Spleen (tissue), 11 donors: ENCODE measurements around the gene BRD1. TPM values are rescaled to one million over a fixed set of nuclear protein-coding genes. Genes with fewer than 3 reads are reported as not detected.
A peak's percentile ranks its signal among the peaks of the same experiment; 100 is the strongest.

Experiments used
- DNase-seq: peaks from one replicate; pipeline ENCODE4 v3.0.0-alpha.2; 2020
- H3K27ac ChIP-seq, 8 donors: fragments of 200-600 bp; sonication (generic) in 7 of 8; 1 replicate in 4 of 8; 2 replicates in 4 of 8; pipeline versions ENCODE4 v1.5.0 to v1.8.0; 2016 to 2021; ENCODE audit warnings: inconsistent platforms in 4 of 8, mild to moderate bottlenecking in 4 of 8, moderate library complexity in 1 of 8
- H3K27me3 ChIP-seq, 7 donors: fragments of 200-600 bp; sonication (generic) in 6 of 7; replicated peaks in 1 of 7; 1 replicate in 4 of 7; 2 replicates in 3 of 7; pipeline versions ENCODE4 v1.5.0 to v1.8.0; 2016 to 2021; ENCODE audit warnings: inconsistent platforms in 3 of 7, mild to moderate bottlenecking in 1 of 7
- H3K36me3 ChIP-seq, 6 donors: fragments of 200-600 bp; sonication (generic) in 5 of 6; 1 replicate in 4 of 6; 2 replicates in 2 of 6; pipeline versions ENCODE4 v1.5.0 to v1.8.0; 2016 to 2021; ENCODE audit warnings: inconsistent platforms in 2 of 6
- H3K4me1 ChIP-seq, 6 donors: fragments of 200-600 bp; sonication (generic) in 5 of 6; 1 replicate in 3 of 6; 2 replicates in 3 of 6; pipeline versions ENCODE4 v1.5.0 to v1.8.0; 2016 to 2021; ENCODE audit warnings: inconsistent platforms in 3 of 6
- H3K4me3 ChIP-seq, 8 donors: fragments of 200-600 bp; sonication (generic) in 7 of 8; 1 replicate in 4 of 8; 2 replicates in 4 of 8; pipeline versions ENCODE4 v1.5.0 to v1.8.0; 2016 to 2021; ENCODE audit warnings: inconsistent platforms in 4 of 8, mild to moderate bottlenecking in 4 of 8, moderate library complexity in 2 of 8
- H3K9me3 ChIP-seq, 8 donors: fragments of 200-600 bp; sonication (generic) in 7 of 8; 1 replicate in 4 of 8; 2 replicates in 4 of 8; pipeline versions ENCODE4 v1.5.0 to v1.8.0; 2016 to 2021; ENCODE audit warnings: inconsistent platforms in 4 of 8
- CTCF ChIP-seq, 11 experiments: fragments of 200-600 bp in 7 of 11; fragments of 450-650 bp in 4 of 11; sonication (generic) in 4 of 11; IDR thresholded peaks in 8 of 11; conservative IDR thresholded peaks in 3 of 11; 1 replicate in 7 of 11; 2 replicates in 4 of 11; pipeline versions ENCODE4 v1.4.0 to v1.8.0; 2016 to 2021; ENCODE audit warnings: antibody characterized with exemption in 11 of 11, inconsistent platforms in 4 of 11, mild to moderate bottlenecking in 1 of 11
- POLR2A ChIP-seq, 3 donors: fragments of 450-650 bp; IDR thresholded peaks; one replicate each; pipeline ENCODE4 v1.5.1; 2017; ENCODE audit warnings: antibody characterized with exemption in 3 of 3, mild to moderate bottlenecking in 1 of 3
- POLR2AphosphoS5 ChIP-seq, 3 donors: sonication (generic); formaldehyde crosslinking; IDR thresholded peaks; one replicate each; pipeline ENCODE4 v1.5.1; 2017; ENCODE audit warnings: antibody characterized with exemption in 3 of 3
- WGBS, 5 donors: extraction: QIAGEN DNeasy Blood & Tissue Kit in 3 of 5; methylation state at CpG; one replicate each; pipeline versions ENCODE4 v1.1.5 to v1.1.7; 2013 to 2018; 5-methylcytosine and 5-hydroxymethylcytosine counted together
- intact Hi-C: fragments of 100-400 bp; cut with DNase I; formaldehyde crosslinking; loops from one replicate; pipeline ENCODE4 v1.15.0; 2023; ENCODE audit warnings: low total_unique reads
- polyA plus RNA-seq, 3 donors: library from polyadenylated mRNA; stranded (reverse); fragments of 200-250 nt; gene quantifications; one replicate each; pipeline ENCODE4 v1.2.1, GENCODE V29; 2013
- total RNA-seq, 7 donors: library from RNA; depleted of rRNA in 3 of 7; stranded (reverse); fragments of >200 nt in 3 of 7; fragmentation: NEBNext Ultra II Directional in 4 of 7; extraction: Animal tissue kit (Norgen Biotek cat#: 25700) in 4 of 7; gene quantifications; one replicate each; pipeline versions ENCODE4 v1.1.0 to v1.2.1, GENCODE V29; 2016 to 2021
- donor health status: healthy with polysubstance abuse.
- donor health status: DM: no; HTN: no; CAD: no; lungs with moderate emphysema.
- donor health status: DM: no; HTN: no; CAD: no.
- donor health status: Bipolar disorder and iron deficiency.
- donor health status: healthy.
- donor health status: DM: no; HTN: no; CAD: no.
- donor health status: DM: yes; HTN: yes; CAD: no.

Gene BRD1
- total and polyA plus RNA-seq, 10 donors, result 14.2 to 59.6 (median 37.4) TPM

GRCh38 chr22:49827271-49827852, 311 bp downstream of the BRD1 start:
- intact Hi-C loops, result no loop called here
- TF ChIP-seq CTCF (IDR thresholded peaks at IDR 0.05 in 8 of 11, conservative IDR thresholded peaks at IDR 0.05 in 3 of 11) (no peak), POLR2AphosphoS5 (IDR thresholded peaks at IDR 0.05) (no peak), POLR2A (IDR thresholded peaks at IDR 0.05) (no peak)
- Histone ChIP-seq H3K4me1 (peaks cover 18 to 66% (median 42%) of the 10 kb centered on the region in 6 donors), H3K27me3 (no peaks in the 10 kb centered on the region), H3K27ac (peak overlapping the region; percentile 67 to 92 (median 88)), H3K4me3 (peak overlapping the region; percentile 50 to 85 (median 69)), H3K9me3 (no peaks in the 10 kb centered on the region), H3K36me3 (peaks cover 0 to 33% (median 17%) of the 10 kb centered on the region in 6 donors)
- no peak for DNase-seq
- WGBS, 5 donors, result 0 to 3% (median 0%) methylated on average over 26 to 110 of the region's 110 CpGs; no CpG with 5 or more reads in 1 of the 5 donors

GRCh38 chr22:49826603-49827270, 936 bp downstream of the BRD1 start:
- H3K4me1 ChIP-seq, result peaks cover 18 to 72% (median 45%) of the 10 kb centered on the region in 6 donors
- peaks cover 0 to 39% (median 23%) of the 10 kb centered on the region in 6 donors for H3K36me3 ChIP-seq
- peak overlapping the region; percentile 67 to 92 (median 88) for H3K27ac ChIP-seq
- intact Hi-C loops, result no loop called here
- no peaks in the 10 kb centered on the region for H3K27me3 ChIP-seq
- H3K4me3 ChIP-seq, result peak overlapping the region; percentile 50 to 85 (median 69)
- TF ChIP-seq CTCF (IDR thresholded peaks at IDR 0.05 in 8 of 11, conservative IDR thresholded peaks at IDR 0.05 in 3 of 11), result no peak
- TF ChIP-seq POLR2A (IDR thresholded peaks at IDR 0.05), result no peak
- TF ChIP-seq POLR2AphosphoS5 (IDR thresholded peaks at IDR 0.05), result peak in 2 of 3 donors; percentile 29 to 60
- no peaks in the 10 kb centered on the region for H3K9me3 ChIP-seq
- DNase-seq, result peak; percentile 90
- 0 to 1% (median 0%) methylated on average over 11 to 86 of the region's 86 CpGs for WGBS, 5 donors

- Histone ChIP-seq H3K4me1 (peaks cover 23 to 79% (median 51%) of the 10 kb centered on the region in 6 donors), H3K9me3 (no peaks in the 10 kb centered on the region), H3K36me3 (peaks cover 0 to 46% (median 27%) of the 10 kb centered on the region in 6 donors), H3K27ac (peak overlapping the region; percentile 67 to 92 (median 88)), H3K4me3 (peak overlapping the region; percentile 50 to 85 (median 69)), H3K27me3 (no peaks in the 10 kb centered on the region)
- intact Hi-C loops, result no loop called here
- TF ChIP-seq POLR2A (IDR thresholded peaks at IDR 0.05) (no peak), CTCF (IDR thresholded peaks at IDR 0.05 in 8 of 11, conservative IDR thresholded peaks at IDR 0.05 in 3 of 11) (no peak), POLR2AphosphoS5 (IDR thresholded peaks at IDR 0.05) (peak in 2 of 3 donors; percentile 11 to 30)
- peak; percentile 86 for DNase-seq
- 14 to 29% (median 17%) methylated on average over 31 of the region's 31 CpGs for WGBS, 5 donors
Observed at GRCh38 chr22:49825944-49826602, 1.6 kb downstream of the BRD1 start.
